ENCODE data around the gene ICAM2.

ICAM2 gene

GRCh38 chr17:64001091-64001579, 19.3 kb downstream of the ICAM2 start:
- H3K4me3 ChIP-seq (ENCODE audit: low read length): no peak overlapping the region
- DNase-seq (ENCODE audit: low read depth): no peak
- no peak for TF ChIP-seq CTCF (IDR thresholded peaks at IDR 0.05; ENCODE audit: insufficient read depth, low read depth, low read length, missing control alignments)

GRCh38 chr17:63999680-64000531, 20.5 kb downstream of the ICAM2 start:
- no peak for DNase-seq (ENCODE audit: low read depth)
- H3K4me3 ChIP-seq (ENCODE audit: low read length): no peak overlapping the region
- TF ChIP-seq CTCF (IDR thresholded peaks at IDR 0.05; ENCODE audit: insufficient read depth, low read depth, low read length, missing control alignments): no peak

- DNase-seq (ENCODE audit: low read depth): no peak
- H3K4me3 ChIP-seq (ENCODE audit: low read length): peak overlapping the region; percentile 50
- no peak for TF ChIP-seq CTCF (IDR thresholded peaks at IDR 0.05; ENCODE audit: insufficient read depth, low read depth, low read length, missing control alignments)
Measured at GRCh38 chr17:63998721-63999679, 21.4 kb downstream of the ICAM2 start.

- peak within 1 kb of the TSS; percentile 50 for H3K4me3 ChIP-seq (ENCODE audit: low read length)
- no peak for TF ChIP-seq CTCF (IDR thresholded peaks at IDR 0.05; ENCODE audit: insufficient read depth, low read depth, low read length, missing control alignments)
- DNase-seq (ENCODE audit: low read depth): peak; percentile 42
Measured at GRCh38 chr17:63998050-63998720, 22.2 kb downstream of the ICAM2 start, which contains the start of gene PRR29. Gene PRR29, plus strand, starts transcription at chr17:63998351. Its CDS starts 14 bp downstream, at chr17:63998365.

- TF ChIP-seq CTCF (IDR thresholded peaks at IDR 0.05; ENCODE audit: insufficient read depth, low read depth, low read length, missing control alignments): no peak
- no peak overlapping the region for H3K4me3 ChIP-seq (ENCODE audit: low read length)
- no peak for DNase-seq (ENCODE audit: low read depth)
Measured at GRCh38 chr17:63997341-63998048, 22.9 kb downstream of the ICAM2 start.
